CD14-positive monocyte (primary cell): ENCODE results near the gene TALDO1. TPM values are rescaled to one million over a fixed set of nuclear protein-coding genes. Genes with fewer than 3 reads are reported as not detected.

Experiments used
- DNase-seq, 3 donors: peaks; one replicate each; pipeline ENCODE4 v3.0.0-alpha.2; 2011 to 2022
- H2AFZ ChIP-seq: 2 replicates; pipeline ENCODE4 v1.6.0; 2012; ENCODE audit warnings: mild to moderate bottlenecking, low read depth, low read length, inconsistent platforms; ENCODE audit not compliant: insufficient read depth, poor library complexity, severe bottlenecking
- H3K27ac ChIP-seq, 2 donors: 1 replicate in 1 of 2; 2 replicates in 1 of 2; pipeline ENCODE4 v1.5.1; 2012 to 2013; ENCODE audit warnings: low read length in 2 of 2, control low read depth in 1 of 2, inconsistent platforms in 1 of 2, low read depth in 1 of 2, mild to moderate bottlenecking in 1 of 2
- H3K27me3 ChIP-seq, 2 donors: one replicate each; pipeline versions ENCODE4 v1.6.0 to v1.6.1; 2011 to 2013; ENCODE audit warnings: low read length in 2 of 2; ENCODE audit not compliant: control insufficient read depth in 2 of 2, insufficient read depth in 2 of 2
- H3K36me3 ChIP-seq, 2 donors: replicated peaks in 1 of 2; 1 replicate in 1 of 2; 2 replicates in 1 of 2; pipeline versions ENCODE4 v1.5.1 to v1.6.1; 2012 to 2013; ENCODE audit warnings: low read length in 2 of 2, control low read depth in 1 of 2, inconsistent platforms in 1 of 2, mild to moderate bottlenecking in 1 of 2; ENCODE audit not compliant: insufficient read depth in 2 of 2, control insufficient read depth in 1 of 2
- H3K4me1 ChIP-seq, 2 donors: 1 replicate in 1 of 2; 2 replicates in 1 of 2; pipeline versions ENCODE4 v1.5.1 to v1.6.1; 2012 to 2013; ENCODE audit warnings: low read length in 2 of 2, control low read depth in 1 of 2, inconsistent platforms in 1 of 2, mild to moderate bottlenecking in 1 of 2, moderate library complexity in 1 of 2; ENCODE audit not compliant: insufficient read depth in 2 of 2, control insufficient read depth in 1 of 2
- H3K4me2 ChIP-seq: replicated peaks from 2 replicates; pipeline ENCODE3; 2012; ENCODE audit warnings: low read length, moderate library complexity, mild to moderate bottlenecking; ENCODE audit not compliant: poor library complexity, severe bottlenecking; ENCODE audit errors: extremely low read depth
- H3K4me3 ChIP-seq, 3 experiments: fragments of 200-600 bp in 1 of 3; sonication (generic) in 1 of 3; replicated peaks in 1 of 3; 1 replicate in 2 of 3; 2 replicates in 1 of 3; pipeline ENCODE4 v1.5.1; 2011 to 2013; ENCODE audit warnings: low read length in 3 of 3, mild to moderate bottlenecking in 3 of 3, control low read depth in 2 of 3, low read depth in 2 of 3, inconsistent platforms in 1 of 3, moderate library complexity in 1 of 3
- H3K79me2 ChIP-seq: 2 replicates; pipeline ENCODE4 v1.6.0; 2012; ENCODE audit warnings: mild to moderate bottlenecking, control low read depth, inconsistent platforms, low read length, moderate library complexity; ENCODE audit not compliant: insufficient read depth
- H3K9ac ChIP-seq: 2 replicates; pipeline ENCODE4 v1.6.0; 2017; ENCODE audit warnings: low read length, mild to moderate bottlenecking; ENCODE audit not compliant: insufficient read depth, poor library complexity, severe bottlenecking
- H3K9me3 ChIP-seq, 2 donors: replicated peaks in 1 of 2; 1 replicate in 1 of 2; 2 replicates in 1 of 2; pipeline versions ENCODE4 v1.5.1 to v1.6.1; 2012 to 2013; ENCODE audit warnings: low read length in 2 of 2, control low read depth in 1 of 2; ENCODE audit not compliant: control insufficient read depth in 1 of 2, insufficient read depth in 1 of 2
- H4K20me1 ChIP-seq: 2 replicates; pipeline ENCODE4 v1.6.0; 2012; ENCODE audit warnings: mild to moderate bottlenecking, low read length, control low read depth, moderate library complexity; ENCODE audit not compliant: insufficient read depth
- H3K27ac Mint-ChIP-seq, 7 donors: one replicate each; pipeline ENCODE4 v1.8.0; 2020; ENCODE audit warnings: mild to moderate bottlenecking in 7 of 7, mixed read lengths in 7 of 7, moderate library complexity in 6 of 7, inconsistent platforms in 2 of 7
- H3K27me3 Mint-ChIP-seq, 3 donors: one replicate each; pipeline ENCODE4 v1.8.0; 2021 to 2022; ENCODE audit warnings: low read depth in 3 of 3, mild to moderate bottlenecking in 3 of 3, mixed read lengths in 3 of 3, moderate library complexity in 3 of 3, inconsistent platforms in 1 of 3
- H3K36me3 Mint-ChIP-seq, 2 donors: one replicate each; pipeline ENCODE4 v1.8.0; 2020; ENCODE audit warnings: mixed read lengths in 2 of 2, inconsistent platforms in 1 of 2, mild to moderate bottlenecking in 1 of 2
- H3K4me1 Mint-ChIP-seq: one replicate; pipeline ENCODE4 v1.8.0; 2020; ENCODE audit warnings: mild to moderate bottlenecking, mixed read lengths
- H3K4me3 Mint-ChIP-seq, 2 donors: one replicate each; pipeline ENCODE4 v1.8.0; 2020; ENCODE audit warnings: mild to moderate bottlenecking in 2 of 2, mixed read lengths in 2 of 2, moderate library complexity in 1 of 2
- H3K9me3 Mint-ChIP-seq, 7 donors: one replicate each; pipeline ENCODE4 v1.8.0; 2020 to 2022; ENCODE audit warnings: mixed read lengths in 7 of 7, mild to moderate bottlenecking in 6 of 7, moderate library complexity in 6 of 7, inconsistent platforms in 2 of 7
- CTCF ChIP-seq: fragments of 200-600 bp; IDR thresholded peaks from one replicate; pipeline ENCODE4 v1.8.0; 2022; ENCODE audit warnings: antibody characterized with exemption, mild to moderate bottlenecking
- WGBS: methylation state at CpG from one replicate; pipeline ENCODE4 v1.1.5; 2013; ENCODE audit warnings: missing lambda C conversion rate; ENCODE audit not compliant: insufficient coverage; 5-methylcytosine and 5-hydroxymethylcytosine counted together
- intact Hi-C, 2 donors: fragments of 100-400 bp; cut with micrococcal nuclease; formaldehyde crosslinking; loops; one replicate each; pipeline versions ENCODE4 v1.15.0 to v1.15.1; 2023
- polyA plus RNA-seq, 3 donors: library from polyadenylated mRNA; depleted of rRNA in 1 of 3; unstranded in 2 of 3; stranded (reverse) in 1 of 3; fragments of 300-500 nt in 2 of 3; fragments of >200 nt in 1 of 3; fragmentation: Illumina TruSeq in 2 of 3; gene quantifications; 1 replicate in 2 of 3; 2 replicates in 1 of 3; pipeline ENCODE4 v1.2.3, GENCODE V29; 2012 to 2021

The TALDO1 gene
- polyA plus RNA-seq, 3 donors = 502 to 1,249 (median 1,224) TPM

- TF ChIP-seq CTCF = no peak
- peaks cover 49% of the 10 kb centered on the region for H4K20me1 ChIP-seq
- H3K27ac Mint-ChIP-seq = peak overlapping the region; percentile 96 to 100 (median 98)
- no peaks in the 10 kb centered on the region for H3K9me3 ChIP-seq
- H3K9me3 Mint-ChIP-seq = peaks cover 0 to 2% (median 0%) of the 10 kb centered on the region in 7 donors
- peak overlapping the region; percentile 90 to 93 for H3K4me3 Mint-ChIP-seq
- H3K27me3 ChIP-seq = no peaks in the 10 kb centered on the region
- DNase-seq = peak in 2 of 3 donors; percentile 73 to 79
- H3K36me3 Mint-ChIP-seq = peaks cover 20 to 27% of the 10 kb centered on the region in 2 donors
- H3K9ac ChIP-seq = peak overlapping the region; percentile 91
- H3K4me3 ChIP-seq = peak overlapping the region; percentile 79 to 96 (median 91)
- H3K27me3 Mint-ChIP-seq = peaks cover 0 to 5% (median 2%) of the 10 kb centered on the region in 3 donors
- H3K79me2 ChIP-seq = peaks cover 54% of the 10 kb centered on the region
- H3K36me3 ChIP-seq = peaks cover 22 to 26% of the 10 kb centered on the region in 2 donors
- peak overlapping the region; percentile 96 for H3K4me2 ChIP-seq
- H2AFZ ChIP-seq = peak overlapping the region; percentile 83
- peaks cover 40 to 48% of the 10 kb centered on the region in 2 donors for H3K4me1 ChIP-seq
- WGBS = 28% methylated on average over 32 of the region's 36 CpGs
- peaks cover 48% of the 10 kb centered on the region for H3K4me1 Mint-ChIP-seq
- H3K27ac ChIP-seq = peak overlapping the region; percentile 89 to 97
- intact Hi-C loops = loop anchor here (1.0 to 5.0 kb wide), 3 partner anchors 11 to 34 kb away; partner anchors contain the start of genes POLR2L (in 1 of the 2) and TSPAN4 (in 1 of the 2)
These were observed 61.4 kb downstream of the TALDO1 start for GRCh38 chr11:808427-809286.

DNA sequence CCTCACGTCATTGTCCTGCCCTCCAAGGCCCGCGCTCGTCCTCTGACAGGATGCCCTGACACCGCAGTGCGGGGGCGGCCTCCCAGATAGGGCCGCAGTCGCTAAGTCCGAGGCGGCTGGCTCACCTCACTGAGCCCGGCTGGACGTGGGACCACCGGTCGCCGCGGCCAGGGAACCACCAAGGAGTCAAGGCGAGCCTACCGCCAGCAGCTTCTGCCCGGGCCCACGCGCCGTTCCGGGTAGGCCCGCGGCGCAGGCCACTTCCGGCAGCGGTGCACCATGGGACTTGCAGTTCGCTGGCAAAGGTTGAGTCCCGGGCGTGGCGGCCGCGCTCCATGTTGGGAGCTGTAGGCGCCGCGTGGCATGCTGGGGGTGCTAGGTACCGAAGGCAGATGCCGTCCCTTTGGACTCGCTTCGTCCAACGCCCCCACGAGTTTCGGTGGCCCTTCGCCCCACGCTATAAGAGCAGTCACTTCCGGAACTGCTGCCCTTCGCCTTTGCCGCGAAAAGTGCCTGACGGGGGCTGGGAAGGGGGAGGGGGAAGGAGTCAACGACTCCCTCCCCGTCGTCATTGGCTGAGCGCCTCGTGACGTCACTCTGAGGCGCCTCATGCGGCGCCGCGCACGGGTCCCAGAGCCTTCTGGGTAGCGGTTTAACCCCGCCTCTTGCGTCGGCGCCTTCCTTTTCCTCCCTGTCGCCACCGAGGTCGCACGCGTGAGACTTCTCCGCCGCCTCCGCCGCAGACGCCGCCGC, 62.2 kb downstream of the TALDO1 start, which contains the start of gene RPLP2:
TSS of gene RPLP2 (plus strand) at position 681 of the 753 bp plus-strand sequence. CDS start 268 bp downstream, outside the sequence.
- peaks cover 42% of the 10 kb centered on the region for H4K20me1 ChIP-seq
- peaks cover 40% of the 10 kb centered on the region for H3K4me1 Mint-ChIP-seq
- H3K27me3 ChIP-seq = no peaks in the 10 kb centered on the region
- peaks cover 50% of the 10 kb centered on the region for H3K79me2 ChIP-seq
- peak within 1 kb of the TSS; percentile 96 to 100 (median 98) for H3K27ac Mint-ChIP-seq
- H3K4me3 ChIP-seq = peak within 1 kb of the TSS; percentile 79 to 96 (median 91)
- TF ChIP-seq CTCF = no peak
- peak; percentile 97 to 98 (median 98) for DNase-seq
- intact Hi-C loops = loop anchor here (1.0 to 5.0 kb wide), 3 partner anchors 10 to 33 kb away; partner anchors contain the start of genes POLR2L (in 1 of the 2) and TSPAN4 (in 1 of the 2)
- peak within 1 kb of the TSS; percentile 83 for H2AFZ ChIP-seq
- H3K4me2 ChIP-seq = peak within 1 kb of the TSS; percentile 96
- peak within 1 kb of the TSS; percentile 89 to 97 for H3K27ac ChIP-seq
- peaks cover 22 to 30% of the 10 kb centered on the region in 2 donors for H3K36me3 Mint-ChIP-seq
- H3K9me3 ChIP-seq = no peaks in the 10 kb centered on the region
- WGBS = under 1% methylated on average over 74 of the region's 81 CpGs
- peaks cover 33 to 40% of the 10 kb centered on the region in 2 donors for H3K4me1 ChIP-seq
- peaks cover 0 to under 1% (median 0%) of the 10 kb centered on the region in 3 donors for H3K27me3 Mint-ChIP-seq
- H3K9me3 Mint-ChIP-seq = peaks cover 0 to 2% (median 0%) of the 10 kb centered on the region in 7 donors
- H3K4me3 Mint-ChIP-seq = peak within 1 kb of the TSS; percentile 93 to 95
- H3K36me3 ChIP-seq = peaks cover 23 to 29% of the 10 kb centered on the region in 2 donors
- H3K9ac ChIP-seq = peak within 1 kb of the TSS; percentile 91
